Activated CD4-positive, alpha-beta T cell treated with anti-CD3 and anti-CD28 coated beads for 24 hours (primary cell): ENCODE measurements around the gene C19orf12.

Experiments used
- DNase-seq, 2 donors: peaks; one replicate each; pipeline ENCODE4 v3.0.0-alpha.2; 2020; ENCODE audit warnings: low read depth in 2 of 2

Gene C19orf12

GRCh38 chr19:29697523-29698261 lies 17.4 kb downstream of the C19orf12 start:
- no peak for DNase-seq

DNA sequence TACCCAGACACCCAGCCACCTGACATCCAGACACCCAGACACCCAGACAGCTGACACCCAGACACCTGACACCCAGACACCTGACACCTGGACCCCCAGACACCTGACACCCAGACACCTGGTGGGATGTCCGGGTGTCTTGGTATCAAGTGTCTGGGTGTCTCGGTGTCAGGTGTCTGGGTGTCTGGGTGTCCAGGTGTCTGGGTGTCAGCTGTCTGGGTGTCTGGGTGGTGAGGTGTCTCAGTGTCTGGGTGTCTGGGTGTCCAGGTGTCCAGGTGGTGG lies 18.6 kb downstream of the C19orf12 start:
- no peak for DNase-seq

GRCh38 chr19:29695765-29696564 lies 19.1 kb downstream of the C19orf12 start:
- DNase-seq, result no peak

DNA sequence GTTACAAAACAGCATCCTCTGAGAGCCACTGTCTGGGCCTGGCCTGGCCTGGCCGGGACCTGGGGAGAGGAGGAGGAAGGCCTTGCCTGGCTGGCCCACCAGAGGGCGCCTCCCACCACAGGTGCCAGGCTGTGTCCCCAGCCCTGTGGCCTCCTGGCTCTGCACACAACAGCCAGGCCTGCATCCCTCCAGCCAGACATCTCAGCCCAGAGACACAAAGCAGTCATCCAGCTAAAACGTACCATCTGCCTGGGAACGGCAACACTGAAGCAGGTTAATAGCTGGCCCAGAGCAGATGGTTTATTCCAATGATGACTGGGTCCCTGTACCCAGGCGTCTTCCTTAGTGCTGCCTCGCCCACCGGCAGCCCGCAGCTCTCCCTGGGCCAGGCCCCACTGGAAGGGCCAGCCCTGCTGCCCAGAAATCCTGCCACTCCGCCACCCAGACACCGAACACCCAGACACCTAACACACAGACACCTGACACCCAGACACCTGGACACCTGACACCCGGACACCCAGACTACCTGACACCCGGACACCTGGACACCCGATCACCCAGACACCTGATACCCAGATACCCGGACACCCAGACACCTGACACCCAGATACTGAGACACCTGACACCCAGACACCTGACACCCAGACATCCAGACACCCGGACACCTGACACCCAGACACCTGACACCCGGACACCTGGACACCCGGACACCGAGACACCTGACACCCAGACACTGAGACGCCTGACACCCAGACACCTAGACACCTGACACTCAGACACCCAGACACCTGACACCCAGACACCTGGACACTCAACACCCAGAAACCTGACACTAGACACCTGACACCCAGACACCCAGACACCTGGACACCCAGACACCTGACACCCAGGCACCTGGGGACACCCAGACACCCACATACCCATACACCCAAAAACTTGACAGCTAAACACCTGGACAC lies 20.1 kb downstream of the C19orf12 start:
- DNase-seq, result peak; percentile 76 to 80

- no peak for DNase-seq
Observed at GRCh38 chr19:29694161-29694560, 20.9 kb downstream of the C19orf12 start.

GRCh38 chr19:29690842-29691241 lies 24.2 kb downstream of the C19orf12 start:
- DNase-seq, result peak in 1 of 2 donors; percentile 31

- DNase-seq, result no peak
Observed at GRCh38 chr19:29687897-29688728, 26.9 kb downstream of the C19orf12 start.

- DNase-seq, result peak in 1 of 2 donors; percentile 37
Observed at GRCh38 chr19:29687244-29687896, 27.7 kb downstream of the C19orf12 start.

DNA sequence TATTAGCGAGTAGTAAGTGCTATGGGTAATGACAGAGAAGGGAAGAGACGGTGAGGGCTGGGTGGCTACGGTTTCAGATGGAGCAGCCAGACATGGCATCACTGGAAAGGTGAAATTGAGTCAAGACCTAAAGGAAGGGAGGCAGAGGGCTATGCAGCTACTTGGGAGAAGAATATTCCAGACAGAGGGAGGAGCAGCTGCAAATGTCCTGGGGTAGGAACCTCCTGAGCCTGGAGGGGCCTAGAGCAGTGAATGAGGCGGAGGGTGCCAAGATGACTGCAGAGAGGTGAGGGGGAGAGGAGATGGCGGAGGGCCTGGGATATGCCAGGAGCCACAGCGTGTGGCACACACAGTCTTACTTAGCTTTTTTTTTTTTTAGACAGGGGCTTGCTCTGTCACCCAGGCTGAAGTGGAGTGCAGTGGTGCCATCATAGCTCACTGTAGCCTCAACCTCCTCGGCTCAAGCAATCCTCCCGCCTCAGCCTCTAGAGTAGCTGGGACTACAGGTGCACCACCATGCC lies 28.7 kb downstream of the C19orf12 start:
- no peak for DNase-seq

GRCh38 chr19:29685326-29685725 lies 29.7 kb downstream of the C19orf12 start:
- DNase-seq, result no peak

DNA sequence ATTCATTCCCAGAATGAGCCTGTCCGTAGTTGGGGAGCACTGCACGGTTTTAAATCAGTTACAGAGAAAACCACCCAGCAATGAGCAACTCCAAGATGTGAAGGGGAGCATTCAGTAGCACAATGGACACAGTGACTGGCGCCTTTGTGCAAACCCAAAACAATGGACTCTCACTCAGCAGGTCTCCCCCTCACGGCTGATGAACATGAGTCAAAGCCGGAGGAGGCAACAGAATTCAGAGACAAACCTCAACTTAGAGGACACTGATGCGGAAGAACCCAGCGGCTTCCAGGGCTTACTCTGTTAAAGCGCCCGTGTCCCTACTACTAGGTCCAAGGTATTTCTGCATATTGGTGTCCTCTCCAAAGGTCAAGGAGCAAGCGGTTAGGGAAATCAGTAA lies 32.1 kb downstream of the C19orf12 start:
- no peak for DNase-seq

- DNase-seq, result no peak
Observed at GRCh38 chr19:29682236-29682895, 32.7 kb downstream of the C19orf12 start.

DNA sequence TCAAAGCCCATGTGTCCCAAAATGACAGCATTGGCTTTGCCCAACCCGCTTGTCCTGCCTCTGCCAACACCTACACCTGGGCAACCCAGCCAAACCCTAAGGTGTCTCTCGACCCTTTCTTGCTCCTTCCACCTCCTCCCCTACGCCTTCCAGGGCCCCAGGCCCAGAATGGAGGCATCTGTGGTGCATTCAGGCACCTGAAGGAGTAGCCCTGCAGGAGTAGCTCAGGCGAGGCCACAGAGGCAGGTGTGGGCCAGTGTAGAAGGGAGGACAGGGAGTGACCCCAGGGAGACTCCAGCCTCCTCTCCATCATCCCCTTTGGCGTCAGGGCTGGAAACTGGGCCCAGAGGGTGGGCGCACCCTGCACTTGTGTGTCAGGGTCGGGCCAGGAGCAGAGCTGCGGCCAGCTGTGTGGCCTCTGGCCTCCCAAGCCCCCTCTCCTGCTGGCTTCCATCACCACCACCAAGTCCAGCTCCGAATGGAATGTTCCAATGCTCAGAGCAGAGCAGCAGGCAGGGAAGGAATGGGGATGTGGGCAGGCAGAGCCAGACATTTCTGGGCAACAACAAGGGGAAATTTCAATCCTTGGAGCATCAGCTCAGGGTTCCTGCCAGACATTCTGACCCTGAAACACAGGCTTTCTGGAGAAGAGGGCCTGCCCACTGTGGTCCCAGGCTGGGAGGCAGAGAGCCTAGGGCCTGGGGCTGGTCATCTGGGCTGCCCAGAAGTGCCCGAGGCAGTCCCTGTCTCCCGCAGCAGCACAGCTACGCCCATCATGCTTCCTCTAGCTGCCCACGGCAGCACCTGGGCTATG lies 33.4 kb downstream of the C19orf12 start:
- DNase-seq, result no peak

DNA sequence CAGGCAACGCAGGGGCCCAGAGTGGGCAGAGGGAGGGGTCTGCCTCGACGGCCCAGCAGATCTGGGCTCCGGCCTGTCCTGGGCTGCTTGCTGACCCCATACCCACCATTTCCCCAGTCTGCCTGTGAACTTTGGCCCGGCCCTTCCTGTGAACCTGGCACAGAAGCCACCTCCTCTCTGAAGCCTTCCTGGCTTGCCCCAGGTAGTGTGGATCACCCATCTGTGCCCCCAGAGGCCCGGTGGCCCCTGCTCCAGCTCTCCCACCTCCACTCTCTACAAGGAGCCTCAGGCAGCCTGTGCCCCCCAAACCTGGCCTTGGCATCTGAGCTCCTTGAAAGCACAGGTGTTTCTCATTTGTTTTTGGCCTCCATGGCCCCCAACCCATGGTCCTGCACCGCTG lies 34.1 kb downstream of the C19orf12 start:
- DNase-seq, result no peak

GRCh38 chr19:29680447-29680846 lies 34.6 kb downstream of the C19orf12 start:
- DNase-seq, result peak; percentile 62 to 73

DNA sequence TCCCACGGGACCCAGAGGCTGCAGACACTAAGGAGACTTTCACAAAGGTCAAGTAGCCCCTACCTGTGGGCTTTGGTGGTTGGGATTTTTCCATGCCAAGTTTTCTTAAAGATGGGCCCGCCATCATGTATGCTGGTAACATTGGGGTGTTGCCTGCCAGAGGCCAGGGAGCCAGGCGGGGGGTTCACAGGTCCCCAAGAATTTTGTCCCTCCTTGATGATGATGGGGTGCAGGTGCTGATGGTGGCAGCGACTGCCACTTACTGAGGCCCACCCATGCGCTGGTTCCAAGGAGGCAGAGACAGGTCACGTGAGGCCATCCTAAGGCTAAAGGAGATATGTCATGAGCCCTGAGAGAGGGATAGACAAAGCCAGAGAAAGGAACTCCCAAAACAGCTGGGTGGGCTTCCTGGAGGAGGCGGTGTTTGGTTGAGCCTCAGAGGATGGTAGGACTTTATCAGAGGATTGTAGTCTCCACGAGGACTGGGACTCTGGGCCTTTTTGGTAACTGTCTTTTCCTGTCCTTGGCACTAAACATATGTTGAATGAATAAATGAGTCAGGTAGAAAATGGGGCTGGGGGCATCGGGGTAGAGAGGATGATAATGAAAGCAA lies 35.4 kb downstream of the C19orf12 start:
- DNase-seq, result no peak

GRCh38 chr19:29678484-29679106 lies 36.5 kb downstream of the C19orf12 start:
- no peak for DNase-seq
